ENCODE data around the gene RPL4.

- TF ChIP-seq, protein P1, sequence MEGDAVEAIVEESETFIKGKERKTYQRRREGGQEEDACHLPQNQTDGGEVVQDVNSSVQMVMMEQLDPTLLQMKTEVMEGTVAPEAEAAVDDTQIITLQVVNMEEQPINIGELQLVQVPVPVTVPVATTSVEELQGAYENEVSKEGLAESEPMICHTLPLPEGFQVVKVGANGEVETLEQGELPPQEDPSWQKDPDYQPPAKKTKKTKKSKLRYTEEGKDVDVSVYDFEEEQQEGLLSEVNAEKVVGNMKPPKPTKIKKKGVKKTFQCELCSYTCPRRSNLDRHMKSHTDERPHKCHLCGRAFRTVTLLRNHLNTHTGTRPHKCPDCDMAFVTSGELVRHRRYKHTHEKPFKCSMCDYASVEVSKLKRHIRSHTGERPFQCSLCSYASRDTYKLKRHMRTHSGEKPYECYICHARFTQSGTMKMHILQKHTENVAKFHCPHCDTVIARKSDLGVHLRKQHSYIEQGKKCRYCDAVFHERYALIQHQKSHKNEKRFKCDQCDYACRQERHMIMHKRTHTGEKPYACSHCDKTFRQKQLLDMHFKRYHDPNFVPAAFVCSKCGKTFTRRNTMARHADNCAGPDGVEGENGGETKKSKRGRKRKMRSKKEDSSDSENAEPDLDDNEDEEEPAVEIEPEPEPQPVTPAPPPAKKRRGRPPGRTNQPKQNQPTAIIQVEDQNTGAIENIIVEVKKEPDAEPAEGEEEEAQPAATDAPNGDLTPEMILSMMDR (conservative IDR thresholded peaks at IDR 0.05; ENCODE audit: low read depth, low read length): no peak
- no peak for TF ChIP-seq EZH2 (IDR thresholded peaks at IDR 0.05; ENCODE audit: low read length, unreplicated experiment)
These were observed 20.0 kb downstream of the RPL4 start for GRCh38 chr15:66484539-66485112.
